Measurements from ENCODE around the gene MACROD1.

The MACROD1 gene

DNA sequence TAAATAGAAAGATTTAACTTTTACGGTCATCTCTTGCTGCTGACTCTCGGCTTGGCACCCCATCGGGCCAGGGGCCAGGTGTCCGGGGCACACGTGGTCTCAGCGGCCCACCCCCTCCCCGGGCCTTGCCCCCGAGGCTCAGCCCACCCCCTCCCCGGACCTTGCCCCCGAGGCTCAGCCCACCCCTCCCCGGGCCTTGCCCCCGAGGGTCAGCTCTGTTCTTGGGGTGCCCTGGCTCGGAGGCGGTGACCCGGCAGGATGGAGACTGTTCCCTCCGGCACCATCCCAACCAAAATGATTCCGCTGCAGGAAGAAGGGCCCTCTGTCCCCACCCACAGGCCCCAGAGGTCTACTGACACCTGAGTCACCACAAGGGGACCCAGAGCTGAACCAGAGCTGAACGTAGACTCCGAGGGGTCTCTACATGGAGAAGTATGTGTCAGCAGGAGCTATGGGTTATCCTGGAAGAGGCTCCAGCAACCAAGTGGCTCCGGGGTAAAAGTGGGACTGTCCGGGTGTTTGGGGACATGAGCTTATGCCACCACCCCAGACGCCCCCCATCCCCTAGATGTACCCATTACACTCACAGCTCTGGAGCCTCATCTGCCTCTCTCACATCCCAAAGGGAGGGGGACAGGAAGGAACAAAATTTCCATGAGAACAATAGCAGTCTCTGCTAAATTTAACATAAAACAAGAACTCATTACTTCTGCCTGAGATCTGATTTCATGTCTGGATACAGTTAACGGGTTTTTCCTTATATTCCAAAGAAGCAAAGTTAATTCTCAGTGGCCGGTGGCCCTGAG is 38.4 kb downstream of the MACROD1 start:
- no peak overlapping the region for H3K4me3 ChIP-seq (ENCODE audit: low read length)
- DNase-seq (ENCODE audit: low read depth, low spot score), result no peak
- 0 out of 2 replicates have a peak, but pooled peaks cover 3% of the 10 kb centered on the region for H3K36me3 ChIP-seq (ENCODE audit: control insufficient read depth, insufficient read depth, low read length)
- peaks cover 13% of the 10 kb centered on the region for H3K4me1 ChIP-seq (ENCODE audit: control insufficient read depth, insufficient read depth, low read length)
- no peaks in the 10 kb centered on the region for H3K9me3 ChIP-seq (ENCODE audit: control insufficient read depth, insufficient read depth, low read length)
- H3K27ac ChIP-seq (ENCODE audit: low read length), result no peak overlapping the region
- no CpG with 5 or more reads among the region's 24 CpGs for WGBS (ENCODE audit: insufficient coverage, insufficient read length)
- H3K27me3 ChIP-seq (ENCODE audit: control insufficient read depth, insufficient read depth, low read length), result no peaks in the 10 kb centered on the region

DNA sequence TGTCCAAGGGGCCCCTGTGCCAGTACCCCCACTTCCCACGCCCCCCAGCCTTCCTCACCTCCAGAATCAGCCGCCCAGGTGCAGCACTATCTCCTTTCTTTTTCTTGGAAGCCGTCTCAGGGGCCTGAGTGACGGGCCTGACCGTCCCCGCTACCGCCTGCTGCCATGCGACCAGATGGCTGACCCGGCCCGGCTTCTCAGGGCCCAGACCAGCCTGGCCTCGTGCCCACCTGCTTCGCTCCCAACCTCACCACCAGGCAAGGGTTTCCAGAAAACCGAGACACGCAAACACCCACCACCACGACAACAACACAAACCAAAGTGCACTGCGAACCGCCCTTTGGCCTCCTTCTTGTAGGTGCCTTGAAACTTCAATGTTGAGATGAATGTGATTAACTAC is 39.1 kb downstream of the MACROD1 start:
- DNase-seq (ENCODE audit: low read depth, low spot score), result no peak
- H3K4me1 ChIP-seq (ENCODE audit: control insufficient read depth, insufficient read depth, low read length), result peaks cover 16% of the 10 kb centered on the region
- whole genome bisulfite sequencing (ENCODE audit: insufficient coverage, insufficient read length), result no CpG with 5 or more reads among the region's 17 CpGs
- no peaks in the 10 kb centered on the region for H3K27me3 ChIP-seq (ENCODE audit: control insufficient read depth, insufficient read depth, low read length)
- H3K27ac ChIP-seq (ENCODE audit: low read length), result no peak overlapping the region
- H3K36me3 ChIP-seq (ENCODE audit: control insufficient read depth, insufficient read depth, low read length), result 0 out of 2 replicates have a peak, but pooled peaks cover 3% of the 10 kb centered on the region
- H3K9me3 ChIP-seq (ENCODE audit: control insufficient read depth, insufficient read depth, low read length), result no peaks in the 10 kb centered on the region
- no peak overlapping the region for H3K4me3 ChIP-seq (ENCODE audit: low read length)

DNA sequence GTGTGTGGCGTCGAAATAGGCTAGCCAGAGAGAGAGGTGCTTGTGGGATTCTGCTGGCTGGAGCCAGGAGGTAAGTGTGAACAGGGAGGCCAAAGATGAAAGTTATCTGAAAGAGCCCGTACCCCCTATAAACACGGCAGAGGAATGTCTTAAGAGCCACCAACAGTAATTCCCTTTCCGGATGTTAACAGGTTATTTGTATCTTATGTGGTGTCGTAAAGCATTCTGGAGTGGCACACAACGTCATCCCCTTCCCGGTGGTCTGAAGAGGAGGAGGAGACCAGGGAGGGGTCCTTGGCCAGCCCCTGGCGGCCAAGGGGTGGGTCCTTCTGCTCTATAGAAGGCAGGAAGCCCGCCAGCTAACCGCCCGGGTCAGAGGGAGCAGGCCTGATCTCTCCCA is 39.5 kb downstream of the MACROD1 start:
- no peaks in the 10 kb centered on the region for H3K9me3 ChIP-seq (ENCODE audit: control insufficient read depth, insufficient read depth, low read length)
- H3K27ac ChIP-seq (ENCODE audit: low read length), result no peak overlapping the region
- no peak for DNase-seq (ENCODE audit: low read depth, low spot score)
- 0 out of 2 replicates have a peak, but pooled peaks cover 3% of the 10 kb centered on the region for H3K36me3 ChIP-seq (ENCODE audit: control insufficient read depth, insufficient read depth, low read length)
- peaks cover 16% of the 10 kb centered on the region for H3K4me1 ChIP-seq (ENCODE audit: control insufficient read depth, insufficient read depth, low read length)
- WGBS (ENCODE audit: insufficient coverage, insufficient read length), result no CpG with 5 or more reads among the region's 12 CpGs
- no peak overlapping the region for H3K4me3 ChIP-seq (ENCODE audit: low read length)
- H3K27me3 ChIP-seq (ENCODE audit: control insufficient read depth, insufficient read depth, low read length), result no peaks in the 10 kb centered on the region

DNA sequence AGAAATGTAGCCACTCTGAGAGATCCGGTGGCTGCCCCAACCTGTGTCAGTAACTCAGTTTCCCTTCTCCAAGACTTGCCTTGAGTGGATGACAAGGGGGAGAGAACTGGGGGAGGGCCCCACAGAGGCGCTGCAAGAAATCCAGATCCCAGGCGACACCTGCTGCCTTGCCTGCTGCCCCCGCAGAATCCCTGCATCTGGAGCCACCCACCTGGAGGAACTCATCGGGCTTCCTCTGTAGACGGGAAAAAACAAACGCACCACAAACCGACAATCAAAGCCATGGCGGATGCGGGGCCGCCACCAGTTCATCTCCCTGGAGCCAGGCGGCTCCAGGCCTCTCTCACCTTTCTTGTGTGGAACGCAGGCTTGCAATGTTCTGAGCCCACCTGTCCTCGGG is 40.2 kb downstream of the MACROD1 start:
- 0 out of 2 replicates have a peak, but pooled peaks cover 3% of the 10 kb centered on the region for H3K36me3 ChIP-seq (ENCODE audit: control insufficient read depth, insufficient read depth, low read length)
- no peaks in the 10 kb centered on the region for H3K27me3 ChIP-seq (ENCODE audit: control insufficient read depth, insufficient read depth, low read length)
- DNase-seq (ENCODE audit: low read depth, low spot score), result no peak
- H3K4me3 ChIP-seq (ENCODE audit: low read length), result no peak overlapping the region
- WGBS (ENCODE audit: insufficient coverage, insufficient read length), result no CpG with 5 or more reads among the region's 14 CpGs
- peaks cover 16% of the 10 kb centered on the region for H3K4me1 ChIP-seq (ENCODE audit: control insufficient read depth, insufficient read depth, low read length)
- no peak overlapping the region for H3K27ac ChIP-seq (ENCODE audit: low read length)
- H3K9me3 ChIP-seq (ENCODE audit: control insufficient read depth, insufficient read depth, low read length), result no peaks in the 10 kb centered on the region

DNA sequence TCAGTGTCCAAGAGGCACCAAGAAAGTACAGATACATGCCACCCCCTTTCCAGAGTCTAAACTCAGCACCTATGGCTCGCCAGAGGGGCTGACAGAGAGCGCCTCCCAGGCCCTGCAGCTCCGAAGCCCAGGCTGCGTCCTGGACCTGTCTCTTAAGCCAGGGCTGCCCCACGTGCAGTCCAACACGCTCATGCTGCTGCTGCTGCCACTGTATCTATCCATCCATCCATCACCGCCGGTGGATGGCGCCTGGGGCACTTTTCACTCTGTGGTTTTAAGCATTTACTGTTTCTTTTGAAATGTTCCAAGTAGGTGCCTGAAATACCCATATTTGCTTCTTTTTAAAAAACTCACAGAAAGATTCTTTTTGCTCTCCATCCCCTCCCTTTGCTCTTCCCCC is 41.8 kb downstream of the MACROD1 start:
- Histone ChIP-seq H3K27me3 (ENCODE audit: control insufficient read depth, insufficient read depth, low read length) (no peaks in the 10 kb centered on the region), H3K4me1 (ENCODE audit: control insufficient read depth, insufficient read depth, low read length) (peaks cover 16% of the 10 kb centered on the region), H3K36me3 (ENCODE audit: control insufficient read depth, insufficient read depth, low read length) (0 out of 2 replicates have a peak, but pooled peaks cover 2% of the 10 kb centered on the region), H3K27ac (ENCODE audit: low read length) (no peak overlapping the region), H3K4me3 (ENCODE audit: low read length) (no peak overlapping the region), H3K9me3 (ENCODE audit: control insufficient read depth, insufficient read depth, low read length) (no peaks in the 10 kb centered on the region)
- WGBS (ENCODE audit: insufficient coverage, insufficient read length), result no CpG with 5 or more reads among the region's 9 CpGs
- no peak for DNase-seq (ENCODE audit: low read depth, low spot score)

DNA sequence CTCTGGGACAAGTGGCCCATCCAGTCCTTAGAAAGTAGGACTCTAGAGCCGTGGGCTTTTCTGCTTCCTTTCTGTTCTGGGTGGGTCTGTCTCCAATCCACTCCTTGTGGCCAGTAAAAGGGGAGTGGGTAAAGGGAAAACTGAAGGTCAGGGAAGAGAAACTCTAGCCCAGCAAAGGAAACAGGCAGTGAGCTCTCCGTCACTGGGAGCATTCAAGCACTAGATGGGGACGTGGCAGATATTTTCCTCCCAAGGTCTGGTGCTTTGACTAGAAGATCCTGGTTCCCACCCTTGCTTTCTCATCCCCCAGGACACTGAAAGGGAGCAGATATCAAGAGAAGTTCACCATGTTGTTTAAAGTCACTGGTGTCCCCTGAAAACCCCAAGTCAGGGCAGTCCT is 42.2 kb downstream of the MACROD1 start:
- Histone ChIP-seq H3K4me3 (ENCODE audit: low read length) (no peak overlapping the region), H3K4me1 (ENCODE audit: control insufficient read depth, insufficient read depth, low read length) (peaks cover 15% of the 10 kb centered on the region), H3K36me3 (ENCODE audit: control insufficient read depth, insufficient read depth, low read length) (no peaks in the 10 kb centered on the region), H3K9me3 (ENCODE audit: control insufficient read depth, insufficient read depth, low read length) (no peaks in the 10 kb centered on the region), H3K27me3 (ENCODE audit: control insufficient read depth, insufficient read depth, low read length) (no peaks in the 10 kb centered on the region), H3K27ac (ENCODE audit: low read length) (no peak overlapping the region)
- WGBS (ENCODE audit: insufficient coverage, insufficient read length), result no CpG with 5 or more reads among the region's 3 CpGs
- DNase-seq (ENCODE audit: low read depth, low spot score), result no peak

DNA sequence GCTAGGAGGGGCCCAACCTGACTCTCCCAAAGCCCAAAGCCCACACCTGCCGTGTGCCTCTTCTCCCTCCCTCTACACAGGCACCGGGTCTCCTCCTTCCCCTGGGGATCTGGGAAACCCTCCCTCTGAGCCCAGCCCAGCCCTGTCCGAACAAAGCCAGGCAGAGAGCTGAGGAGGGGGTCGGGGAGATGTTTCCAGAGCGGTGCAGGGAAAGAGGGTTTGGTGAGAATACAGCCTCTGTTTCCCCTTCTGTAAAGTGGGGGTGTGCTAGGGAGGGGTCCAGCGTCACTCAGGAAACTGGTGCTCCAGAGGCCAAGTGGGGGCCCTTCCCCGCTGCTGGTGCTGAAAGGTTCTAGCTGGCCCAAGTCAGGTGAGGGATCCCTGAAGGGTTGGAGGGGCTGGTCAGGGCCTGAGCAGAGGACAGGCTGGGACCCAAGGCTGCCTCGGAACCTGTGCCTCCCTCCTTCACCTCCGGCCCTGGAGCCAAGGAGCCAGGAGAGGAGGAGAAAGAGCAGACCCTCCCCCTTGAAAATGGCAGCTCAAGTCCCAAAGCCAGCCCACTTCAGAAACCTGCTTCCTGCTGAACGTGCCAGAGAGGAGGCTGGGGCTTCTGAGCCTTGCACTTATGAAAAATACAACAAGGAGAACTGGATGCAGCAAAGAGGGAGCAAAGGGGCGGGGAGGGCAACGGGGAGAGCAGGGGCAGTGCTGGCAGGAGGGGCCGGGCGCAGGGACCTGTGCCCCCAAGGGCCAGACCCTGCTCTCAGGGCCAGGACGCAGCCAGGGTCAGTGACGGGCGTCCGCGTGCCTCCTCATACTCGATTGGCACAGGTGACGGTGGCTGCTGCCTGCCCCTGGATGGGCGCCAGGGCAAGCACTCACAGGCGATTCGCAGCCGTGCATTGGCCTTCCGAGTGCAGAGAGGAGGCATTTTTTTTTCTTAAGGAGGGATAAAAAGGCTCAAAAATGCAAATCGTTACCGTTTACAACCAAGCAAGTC is 43.2 kb downstream of the MACROD1 start:
- Histone ChIP-seq H3K4me3 (ENCODE audit: low read length) (no peak overlapping the region), H3K9me3 (ENCODE audit: control insufficient read depth, insufficient read depth, low read length) (no peaks in the 10 kb centered on the region), H3K27me3 (ENCODE audit: control insufficient read depth, insufficient read depth, low read length) (no peaks in the 10 kb centered on the region), H3K27ac (ENCODE audit: low read length) (no peak overlapping the region), H3K4me1 (ENCODE audit: control insufficient read depth, insufficient read depth, low read length) (peaks cover 10% of the 10 kb centered on the region), H3K36me3 (ENCODE audit: control insufficient read depth, insufficient read depth, low read length) (no peaks in the 10 kb centered on the region; the same call in 1 of the 2 replicates)
- no peak for DNase-seq (ENCODE audit: low read depth, low spot score)
- no CpG with 5 or more reads among the region's 28 CpGs for WGBS (ENCODE audit: insufficient coverage, insufficient read length)

DNA sequence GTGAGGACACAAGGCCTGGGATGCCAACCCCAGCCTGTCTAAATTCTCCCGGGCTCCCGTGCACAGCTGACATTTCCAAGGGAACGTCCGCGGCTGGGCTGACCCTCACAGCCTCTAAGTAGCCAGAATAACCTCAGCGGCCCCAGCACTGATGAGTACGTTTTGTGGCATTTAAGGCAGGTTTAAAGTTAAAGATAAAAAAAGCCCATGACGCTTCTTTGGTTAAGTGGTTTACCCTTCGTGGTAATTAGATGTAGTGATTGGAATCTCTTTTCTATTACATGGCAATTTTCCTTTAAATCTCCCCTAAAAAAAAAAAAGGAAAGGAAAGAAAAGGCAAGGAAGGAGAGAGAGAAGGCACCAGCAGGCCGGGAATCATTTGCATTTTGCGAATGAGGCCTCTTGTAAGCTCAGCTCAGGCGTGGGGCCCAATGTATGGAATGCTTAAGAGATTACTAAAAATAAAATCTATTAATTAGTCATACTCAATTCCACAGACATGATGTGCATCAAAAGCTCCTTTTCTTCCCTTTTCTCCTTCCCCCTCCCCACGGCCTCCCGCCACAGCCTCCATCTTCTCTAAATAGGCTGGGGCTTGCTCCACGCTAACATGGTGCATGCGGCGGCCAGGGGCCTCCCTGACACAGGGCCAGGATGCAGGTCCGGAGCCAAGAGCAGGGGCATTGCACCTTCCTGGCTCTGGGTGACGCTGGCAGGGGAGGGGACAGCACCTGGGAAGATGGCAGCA is 44.1 kb downstream of the MACROD1 start:
- WGBS (ENCODE audit: insufficient coverage, insufficient read length), result no CpG with 5 or more reads among the region's 19 CpGs
- DNase-seq (ENCODE audit: low read depth, low spot score), result no peak
- H3K4me1 ChIP-seq (ENCODE audit: control insufficient read depth, insufficient read depth, low read length), result peaks cover 10% of the 10 kb centered on the region
- H3K9me3 ChIP-seq (ENCODE audit: control insufficient read depth, insufficient read depth, low read length), result no peaks in the 10 kb centered on the region
- H3K27me3 ChIP-seq (ENCODE audit: control insufficient read depth, insufficient read depth, low read length), result no peaks in the 10 kb centered on the region
- no peak overlapping the region for H3K4me3 ChIP-seq (ENCODE audit: low read length)
- H3K27ac ChIP-seq (ENCODE audit: low read length), result no peak overlapping the region
- H3K36me3 ChIP-seq (ENCODE audit: control insufficient read depth, insufficient read depth, low read length), result no peaks in the 10 kb centered on the region; the same call in 1 of the 2 replicates

DNA sequence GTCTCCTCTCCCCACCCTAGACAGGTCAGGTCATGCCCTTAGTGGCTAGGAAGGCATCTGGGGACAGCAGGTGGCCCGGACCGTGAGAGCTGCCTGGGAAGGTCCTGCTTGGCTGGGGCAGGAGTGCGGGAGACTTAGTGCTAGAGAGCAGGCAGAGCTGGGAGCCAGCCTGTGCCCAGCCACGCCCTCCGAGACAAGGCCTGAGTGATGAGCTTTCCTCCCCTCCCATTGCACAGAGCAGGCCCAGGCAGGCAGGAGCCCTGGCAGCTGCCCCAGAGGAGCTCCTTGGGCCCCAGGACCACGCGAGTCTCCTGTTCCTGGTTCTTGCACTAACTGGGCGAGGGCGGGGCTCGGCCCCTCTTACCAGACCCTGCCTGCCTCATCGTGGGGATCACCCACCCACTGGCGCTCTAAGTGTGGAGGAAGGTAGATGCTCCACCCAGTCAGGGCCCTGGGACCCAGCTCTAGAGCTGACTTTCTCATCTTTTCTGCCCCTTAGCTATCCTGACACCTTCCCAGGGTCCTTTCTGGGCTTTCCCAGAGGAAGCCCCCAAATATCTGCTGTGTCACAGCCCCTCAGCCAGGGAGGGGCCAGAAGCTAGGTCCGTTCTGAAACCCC is 44.9 kb downstream of the MACROD1 start:
- Histone ChIP-seq H3K36me3 (ENCODE audit: control insufficient read depth, insufficient read depth, low read length) (no peaks in the 10 kb centered on the region; the same call in 1 of the 2 replicates), H3K27me3 (ENCODE audit: control insufficient read depth, insufficient read depth, low read length) (no peaks in the 10 kb centered on the region), H3K4me1 (ENCODE audit: control insufficient read depth, insufficient read depth, low read length) (peaks cover 9% of the 10 kb centered on the region), H3K4me3 (ENCODE audit: low read length) (no peak overlapping the region), H3K9me3 (ENCODE audit: control insufficient read depth, insufficient read depth, low read length) (no peaks in the 10 kb centered on the region), H3K27ac (ENCODE audit: low read length) (no peak overlapping the region)
- no CpG with 5 or more reads among the region's 13 CpGs for WGBS (ENCODE audit: insufficient coverage, insufficient read length)
- DNase-seq (ENCODE audit: low read depth, low spot score), result no peak
